HepG2 (cell line): Measurements from ENCODE around the gene IWS1. TPM values are rescaled to one million over a fixed set of nuclear protein-coding genes. Genes with fewer than 3 reads are reported as not detected.

Experiments used
- IRF1 ChIP-seq: sonication (generic); formaldehyde crosslinking; IDR thresholded peaks from 2 replicates; pipeline ENCODE4 v1.4.0; 2020; ENCODE audit warnings: low read depth, mild to moderate bottlenecking, missing genetic modification reagents
- POLR2AphosphoS2 ChIP-seq: IDR thresholded peaks from 2 replicates; pipeline ENCODE4 v1.6.1; 2011; ENCODE audit warnings: low read depth, low read length, improper control_type of control experiment
- RERE ChIP-seq: IDR thresholded peaks from 2 replicates; pipeline ENCODE4 v1.6.1; 2016; ENCODE audit warnings: low read depth, missing genetic modification reagents, missing compliant biosample characterization
- SOX5 ChIP-seq: IDR thresholded peaks from 2 replicates; pipeline ENCODE4 v1.6.1; 2016; ENCODE audit warnings: borderline replicate concordance
- TFDP1 ChIP-seq: IDR thresholded peaks from 2 replicates; pipeline ENCODE4 v1.6.1; 2016; ENCODE audit warnings: missing compliant biosample characterization, missing genetic modification reagents, borderline replicate concordance
- ZNF24 ChIP-seq: fragments of 450-650 bp; IDR thresholded peaks from 2 replicates; pipeline ENCODE4 v1.6.1; 2017; ENCODE audit warnings: antibody characterized with exemption, mild to moderate bottlenecking
- ZNF253 ChIP-seq: sonication (generic); formaldehyde crosslinking; IDR thresholded peaks from 2 replicates; pipeline ENCODE4 v1.8.0; 2022; ENCODE audit warnings: mild to moderate bottlenecking, missing genetic modification reagents, borderline replicate concordance
- ZNF296 ChIP-seq: sonication (generic); formaldehyde crosslinking; conservative IDR thresholded peaks from 2 replicates; pipeline ENCODE4 v1.5.0; 2020; ENCODE audit warnings: mild to moderate bottlenecking, missing genetic modification reagents
- ZNF451 ChIP-seq: sonication (generic); formaldehyde crosslinking; IDR thresholded peaks from 2 replicates; pipeline ENCODE4 v1.5.0; 2020; ENCODE audit warnings: mild to moderate bottlenecking, missing genetic modification reagents
- ZNF543 ChIP-seq: sonication (generic); formaldehyde crosslinking; IDR thresholded peaks from 2 replicates; pipeline ENCODE4 v1.4.0; 2020; ENCODE audit warnings: mild to moderate bottlenecking, missing genetic modification reagents
- ZNF557 ChIP-seq: sonication (generic); formaldehyde crosslinking; IDR thresholded peaks from 2 replicates; pipeline ENCODE4 v1.4.0; 2020; ENCODE audit warnings: missing genetic modification reagents
- ZSCAN31 ChIP-seq: sonication (generic); formaldehyde crosslinking; IDR thresholded peaks from 2 replicates; pipeline ENCODE4 v1.5.0; 2020; ENCODE audit warnings: low read depth, mild to moderate bottlenecking, missing genetic modification reagents
- polyA plus RNA-seq, 8 experiments: library from polyadenylated mRNA; depleted of rRNA in 3 of 8; stranded (reverse) in 7 of 8; unstranded in 1 of 8; fragments of >200 nt; fragmentation: Illumina TruSeq in 4 of 8; extraction: Trizol in 4 of 8; gene quantifications; 2 replicates each; pipeline versions ENCODE4 v1.2.1 to v1.2.3, GENCODE V29; 2011 to 2016; ENCODE audit warnings: low read depth in 4 of 8, missing spikeins in 1 of 8, mixed read lengths in 1 of 8; ENCODE audit not compliant: insufficient read depth in 1 of 8
- total RNA-seq, 5 experiments: library from RNA; depleted of rRNA; stranded (reverse); fragments of >200 nt; fragmentation: Illumina TruSeq; extraction: Trizol; gene quantifications; 2 replicates each; pipeline ENCODE4 v1.2.3, GENCODE V29; 2016; ENCODE audit warnings: low read depth in 1 of 5

Gene IWS1
- total and polyA plus RNA-seq, 2 of the 13 experiments (the other 11 are each of a cell fraction or from before 2014, with no cell fraction given) = 28.9 to 62.3 TPM

- TF ChIP-seq ZNF557 (CRISPR knock-in tag) (no peak), TFDP1 (no peak), IRF1 (CRISPR knock-in tag) (no peak), ZNF253 (CRISPR knock-in tag) (no peak), ZNF543 (CRISPR knock-in tag) (no peak), ZNF24 (no peak), POLR2AphosphoS2 (no peak), ZNF451 (CRISPR knock-in tag) (no peak), ZNF296 (no peak), SOX5 (0 out of 2 replicates have a peak, but pooled peaks have one; percentile 11), RERE (CRISPR knock-in tag) (no peak), ZSCAN31 (CRISPR knock-in tag) (no peak)
- TF ChIP-seq, all 625 proteins: peak for 21
Observed at GRCh38 chr2:127479219-127479825, 47.0 kb downstream of the IWS1 start (continued).
